K562 (cell line): ENCODE data around the gene GOSR1. TPM values are rescaled to one million over a fixed set of nuclear protein-coding genes. Genes with fewer than 3 reads are reported as not detected.
A peak's percentile ranks its signal among the peaks of the same experiment; 100 is the strongest.
"Not testable (repeated sequence)": the region's sequence is repeated elsewhere in the genome, so short reads cannot be mapped to it uniquely, and the experiment has no call there.

ENCODE experiments used
- ATAC-seq: fragments of 200-7000 bp; cut with Tn5 transposase; 3 replicates; pipeline ENCODE4 v1.9.1; 2020; ENCODE audit warnings: moderate library complexity
- BruUV-seq: library from RNA; stranded (reverse); fragments of 400-500 nt; replicated peaks from 2 replicates; lab custom pipeline; 2021; lab: Mats Ljungman, UMichigan
- CTCF ChIA-PET: fragments of 300-600 bp; formaldehyde crosslinking; extraction: SDS; loops from one replicate; lab custom pipeline; 2021; ENCODE audit warnings: low intra/inter-chr PET ratio; lab: Yijun Ruan, JAX
- POLR2A ChIA-PET: fragments of 300-600, 350-650 bp; sonication (Branson Sonifier 250); formaldehyde crosslinking; extraction: SDS; loops from one replicate; lab custom pipeline; 2021; ENCODE audit warnings: antibody characterized with exemption, inconsistent platforms; lab: Yijun Ruan, JAX
- DNase-seq, 4 experiments: peaks; one replicate each; pipeline versions ENCODE4 v3.0.0 to v3.0.0-alpha.2; 2011 to 2018; ENCODE audit warnings: low spot score in 3 of 4, mixed read lengths in 3 of 4; ENCODE audit errors: extremely low read depth in 1 of 4
- FAIRE-seq: peaks from 2 replicates; lab custom pipeline; 2011; peaks lifted over from hg19 to GRCh38; lab: Jason Lieb, UNC
- H2AFZ ChIP-seq: 2 replicates; pipeline ENCODE4 v1.6.0; 2011; ENCODE audit warnings: low read depth, low read length, control low read depth, inconsistent platforms
- H3K27ac ChIP-seq: fragments of 200-600 bp; 3 replicates; pipeline ENCODE4 v1.8.0; 2011; ENCODE audit warnings: low read depth, mild to moderate bottlenecking, control low read depth, inconsistent platforms, low read length, moderate library complexity, mixed read lengths; ENCODE audit errors: extremely low read depth
- H3K27me3 ChIP-seq, 2 experiments: fragments of 300-600 bp in 1 of 2; 2 replicates in 1 of 2; 3 replicates in 1 of 2; pipeline versions ENCODE4 v1.6.0 to v1.8.0; 2011; ENCODE audit warnings: inconsistent platforms in 2 of 2, low read length in 2 of 2, mild to moderate bottlenecking in 1 of 2, mixed read lengths in 1 of 2, moderate library complexity in 1 of 2; ENCODE audit not compliant: control insufficient read depth in 2 of 2, insufficient read depth in 2 of 2
- H3K36me3 ChIP-seq: fragments of 300-600 bp; 3 replicates; pipeline ENCODE4 v1.8.0; 2011; ENCODE audit warnings: mild to moderate bottlenecking, low read length, inconsistent platforms; ENCODE audit not compliant: control insufficient read depth, insufficient read depth
- H3K4me1 ChIP-seq, 2 experiments: fragments of 200-600 bp in 1 of 2; replicated peaks in 1 of 2; 2 replicates in 1 of 2; 3 replicates in 1 of 2; pipeline versions ENCODE4 v1.5.1 to v1.8.0; 2011; ENCODE audit warnings: inconsistent platforms in 2 of 2, low read length in 2 of 2, mild to moderate bottlenecking in 1 of 2, mixed read lengths in 1 of 2, moderate library complexity in 1 of 2; ENCODE audit not compliant: control insufficient read depth in 2 of 2, insufficient read depth in 2 of 2
- H3K4me2 ChIP-seq: 2 replicates; pipeline ENCODE4 v1.6.1; 2011; ENCODE audit warnings: low read length, control low read depth, inconsistent platforms, mixed read lengths; ENCODE audit not compliant: insufficient read depth
- H3K4me3 ChIP-seq: fragments of 200-600 bp; sonication (generic), shearing (Covaris generic); 2 replicates; pipeline ENCODE4 v1.5.1; 2016; ENCODE audit warnings: control low read depth, inconsistent platforms
- H3K79me2 ChIP-seq: fragments of 200-600 bp; 3 replicates; pipeline ENCODE4 v1.8.0; 2011; ENCODE audit warnings: low read length, inconsistent platforms; ENCODE audit not compliant: control insufficient read depth, insufficient read depth
- H3K9ac ChIP-seq, 2 experiments: 2 replicates each; pipeline versions ENCODE4 v1.6.0 to v1.6.1; 2011; ENCODE audit warnings: low read depth in 2 of 2, low read length in 2 of 2, control low read depth in 1 of 2, inconsistent platforms in 1 of 2, mild to moderate bottlenecking in 1 of 2, mixed read lengths in 1 of 2; ENCODE audit not compliant: insufficient read depth in 1 of 2
- H3K9me1 ChIP-seq: one replicate; pipeline ENCODE4 v1.6.0; 2011; ENCODE audit warnings: inconsistent platforms, mild to moderate bottlenecking, low read length, moderate library complexity; ENCODE audit not compliant: control insufficient read depth, insufficient read depth
- H3K9me3 ChIP-seq: replicated peaks from 2 replicates; pipeline ENCODE4 v1.5.1; 2011; ENCODE audit warnings: low read depth, low read length, inconsistent platforms; ENCODE audit not compliant: control insufficient read depth, insufficient read depth
- H4K20me1 ChIP-seq: replicated peaks from 2 replicates; pipeline ENCODE4 v1.6.1; 2011; ENCODE audit warnings: low read length, inconsistent platforms, mixed read lengths; ENCODE audit not compliant: control insufficient read depth, insufficient read depth
- WGBS: fragments of 100-300 bp; shearing (Covaris generic); methylation state at CpG from one replicate; pipeline ENCODE4 v1.1.6; 2016; ENCODE audit warnings: low coverage, mixed read lengths; ENCODE audit not compliant: insufficient coverage; ENCODE audit errors: missing lambda C conversion rate; 5-methylcytosine and 5-hydroxymethylcytosine counted together
- in situ Hi-C: fragments of 300-500 bp; cut with MboI; formaldehyde crosslinking; loops from 4 replicates; pipeline ENCODE4 v1.15.0; 2018; ENCODE audit warnings: inconsistent platforms, mixed read lengths
- intact Hi-C: fragments of 100-400 bp; cut with micrococcal nuclease; formaldehyde crosslinking; loops from 2 replicates; pipeline ENCODE4 v1.14.2; 2022
- polyA plus RNA-seq, 8 experiments: library from polyadenylated mRNA; depleted of rRNA in 4 of 8; stranded (reverse) in 5 of 8; unstranded in 3 of 8; fragments of >200 nt; fragmentation: Nextera tagmentation in 2 of 8; fragmentation: Illumina TruSeq in 1 of 8; extraction: Ambion mirVana in 2 of 8; extraction: Trizol in 1 of 8; gene quantifications; 2 replicates each; pipeline versions ENCODE4 v1.2.1 to v1.2.3, GENCODE V29; 2011 to 2014; ENCODE audit warnings: inconsistent platforms in 1 of 8, missing spikeins in 1 of 8
- total RNA-seq, 7 experiments: library from RNA; depleted of rRNA in 6 of 7; stranded (reverse); fragments of >200 nt in 6 of 7; fragmentation: Illumina TruSeq in 2 of 7; extraction: Trizol in 2 of 7; gene quantifications; 2 replicates each; pipeline versions ENCODE4 v1.2.1 to v1.2.3, GENCODE V29; 2011 to 2021; ENCODE audit warnings: low replicate concordance in 1 of 7

Gene GOSR1
- total and polyA plus RNA-seq, 9 of the 15 experiments (the other 6 are each of a cell fraction or from before 2014, with no cell fraction given) = 17.6 to 95.5 (median 33.3) TPM

- H3K36me3 ChIP-seq, FAIRE-seq, H3K9ac ChIP-seq, intact Hi-C loops, CTCF ChIA-PET, DNase-seq, H2AFZ ChIP-seq, in situ Hi-C loops, H3K9me1 ChIP-seq, BruUV-seq, H3K4me3 ChIP-seq, H3K27ac ChIP-seq, H3K79me2 ChIP-seq, ATAC-seq, POLR2A ChIA-PET, H3K4me2 ChIP-seq, H4K20me1 ChIP-seq, H3K4me1 ChIP-seq, H3K9me3 ChIP-seq: not testable (repeated sequence)
- 3% methylated on average over 9 of the region's 10 CpGs for WGBS
- peaks cover 0 to 61% of the 10 kb centered on the region in 2 experiments; a peak in 3 of 5 replicates for H3K27me3 ChIP-seq
These were observed 97.6 kb downstream of the GOSR1 start for GRCh38 chr17:30574806-30575205.

GRCh38 chr17:30575648-30576325, 98.6 kb downstream of the GOSR1 start:
- POLR2A ChIA-PET = interaction anchor here (0.7 kb wide), 1 partner anchor 21 kb away, joined by 4 read pairs; no protein-coding TSS in a partner anchor

More at GRCh38 chr17:30575648-30576325, 98.6 kb downstream of the GOSR1 start:
- H3K9me1 ChIP-seq, H3K4me3 ChIP-seq, H4K20me1 ChIP-seq, BruUV-seq, H2AFZ ChIP-seq, DNase-seq, H3K36me3 ChIP-seq, H3K4me1 ChIP-seq, H3K4me2 ChIP-seq, intact Hi-C loops, in situ Hi-C loops, H3K27ac ChIP-seq, CTCF ChIA-PET, H3K9me3 ChIP-seq, H3K79me2 ChIP-seq, H3K9ac ChIP-seq, FAIRE-seq: not testable (repeated sequence)
- WGBS = 8% methylated on average over 12 of the region's 17 CpGs
- peaks cover 0 to 54% of the 10 kb centered on the region in 2 experiments; a peak in 3 of 5 replicates for H3K27me3 ChIP-seq
- ATAC-seq = peak; percentile 71; the same call in 2 of the 3 replicates
